PFSK-1 (cell line): ENCODE measurements around the gene RYK.

ENCODE experiments used
- FOXP2 ChIP-seq: optimal IDR thresholded peaks from 2 replicates; pipeline ENCODE3; 2011; ENCODE audit warnings: borderline replicate concordance, control low read depth, inconsistent platforms; ENCODE audit not compliant: insufficient read depth; ENCODE audit errors: extremely low read length, extremely low read depth
- POLR2AphosphoS5 ChIP-seq: IDR thresholded peaks from 2 replicates; pipeline ENCODE4 v1.6.1; 2012; ENCODE audit warnings: low read depth, mild to moderate bottlenecking, control low read depth, low read length, moderate library complexity
- SIN3A ChIP-seq: IDR thresholded peaks from 2 replicates; pipeline ENCODE4 v1.6.1; 2012; ENCODE audit warnings: mild to moderate bottlenecking, low read length, moderate library complexity, borderline replicate concordance; ENCODE audit not compliant: insufficient read depth
- TAF1 ChIP-seq: IDR thresholded peaks from 2 replicates; pipeline ENCODE4 v1.6.1; 2012; ENCODE audit warnings: low read length, control low read depth, borderline replicate concordance; ENCODE audit not compliant: insufficient read depth
- TF ChIP-seq, protein P1 (sequence below), 2 experiments: IDR thresholded peaks; 2 replicates each; pipeline versions ENCODE4 v1.6.1 to v1.8.0; 2011 to 2012; ENCODE audit warnings: low read depth in 2 of 2, low read length in 2 of 2, control low read depth in 1 of 2, inconsistent platforms in 1 of 2, mild to moderate bottlenecking in 1 of 2, moderate library complexity in 1 of 2; ENCODE audit not compliant: insufficient read depth in 1 of 2

The RYK gene

DNA sequence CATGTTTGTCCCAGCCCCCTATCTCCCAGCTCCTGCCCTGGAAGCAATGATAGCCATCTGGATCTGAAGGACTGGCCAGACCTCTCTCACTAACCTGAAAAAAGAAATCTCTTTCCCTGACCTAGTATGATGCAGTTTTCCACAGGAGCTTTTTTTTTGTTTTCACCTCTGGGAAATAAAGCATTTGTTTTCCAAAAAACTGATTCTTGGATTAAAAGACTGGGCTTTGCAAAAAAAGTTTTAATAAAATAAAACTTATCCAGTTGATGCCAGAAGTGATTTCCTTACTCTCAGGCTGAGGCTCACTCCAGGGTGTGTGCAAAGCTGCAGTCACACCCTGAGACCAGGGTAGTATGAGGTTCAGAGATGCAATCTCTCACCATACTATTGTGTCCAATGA is 104.0 kb downstream of the RYK start:
- no peak for TF ChIP-seq SIN3A
- no peak for TF ChIP-seq POLR2AphosphoS5
- TF ChIP-seq, protein P1, sequence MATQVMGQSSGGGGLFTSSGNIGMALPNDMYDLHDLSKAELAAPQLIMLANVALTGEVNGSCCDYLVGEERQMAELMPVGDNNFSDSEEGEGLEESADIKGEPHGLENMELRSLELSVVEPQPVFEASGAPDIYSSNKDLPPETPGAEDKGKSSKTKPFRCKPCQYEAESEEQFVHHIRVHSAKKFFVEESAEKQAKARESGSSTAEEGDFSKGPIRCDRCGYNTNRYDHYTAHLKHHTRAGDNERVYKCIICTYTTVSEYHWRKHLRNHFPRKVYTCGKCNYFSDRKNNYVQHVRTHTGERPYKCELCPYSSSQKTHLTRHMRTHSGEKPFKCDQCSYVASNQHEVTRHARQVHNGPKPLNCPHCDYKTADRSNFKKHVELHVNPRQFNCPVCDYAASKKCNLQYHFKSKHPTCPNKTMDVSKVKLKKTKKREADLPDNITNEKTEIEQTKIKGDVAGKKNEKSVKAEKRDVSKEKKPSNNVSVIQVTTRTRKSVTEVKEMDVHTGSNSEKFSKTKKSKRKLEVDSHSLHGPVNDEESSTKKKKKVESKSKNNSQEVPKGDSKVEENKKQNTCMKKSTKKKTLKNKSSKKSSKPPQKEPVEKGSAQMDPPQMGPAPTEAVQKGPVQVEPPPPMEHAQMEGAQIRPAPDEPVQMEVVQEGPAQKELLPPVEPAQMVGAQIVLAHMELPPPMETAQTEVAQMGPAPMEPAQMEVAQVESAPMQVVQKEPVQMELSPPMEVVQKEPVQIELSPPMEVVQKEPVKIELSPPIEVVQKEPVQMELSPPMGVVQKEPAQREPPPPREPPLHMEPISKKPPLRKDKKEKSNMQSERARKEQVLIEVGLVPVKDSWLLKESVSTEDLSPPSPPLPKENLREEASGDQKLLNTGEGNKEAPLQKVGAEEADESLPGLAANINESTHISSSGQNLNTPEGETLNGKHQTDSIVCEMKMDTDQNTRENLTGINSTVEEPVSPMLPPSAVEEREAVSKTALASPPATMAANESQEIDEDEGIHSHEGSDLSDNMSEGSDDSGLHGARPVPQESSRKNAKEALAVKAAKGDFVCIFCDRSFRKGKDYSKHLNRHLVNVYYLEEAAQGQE (IDR thresholded peaks at IDR 0.05; ENCODE audit: insufficient read depth in 1 of 2, low read depth in 2 of 2, low read length in 2 of 2) = no peak
- no peak for TF ChIP-seq FOXP2
- no peak for TF ChIP-seq TAF1

DNA sequence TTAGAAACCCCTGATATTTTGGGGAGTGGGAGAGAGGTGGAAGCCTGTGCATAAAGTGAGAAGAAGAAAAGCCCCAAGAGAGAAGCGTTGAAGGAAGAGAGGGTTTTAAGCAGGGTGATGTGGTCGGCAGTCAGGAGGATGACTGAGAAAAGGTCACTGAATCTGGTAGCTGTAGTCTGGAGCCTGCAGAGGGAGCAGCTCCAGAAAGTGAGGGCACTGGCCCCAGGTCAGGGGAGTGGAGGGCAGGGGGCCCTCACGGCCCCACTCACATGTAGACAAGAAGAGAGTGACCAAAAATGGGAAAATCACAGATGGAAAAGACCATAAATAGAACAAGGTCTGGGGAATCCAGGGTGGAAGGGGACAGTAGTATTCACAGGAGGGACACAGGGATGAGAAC is 105.5 kb downstream of the RYK start:
- TF ChIP-seq SIN3A (no peak), TAF1 (no peak), POLR2AphosphoS5 (no peak), FOXP2 (no peak)
- TF ChIP-seq, protein P1 (IDR thresholded peaks at IDR 0.05; ENCODE audit: insufficient read depth in 1 of 2, low read depth in 2 of 2, low read length in 2 of 2) = no peak

DNA sequence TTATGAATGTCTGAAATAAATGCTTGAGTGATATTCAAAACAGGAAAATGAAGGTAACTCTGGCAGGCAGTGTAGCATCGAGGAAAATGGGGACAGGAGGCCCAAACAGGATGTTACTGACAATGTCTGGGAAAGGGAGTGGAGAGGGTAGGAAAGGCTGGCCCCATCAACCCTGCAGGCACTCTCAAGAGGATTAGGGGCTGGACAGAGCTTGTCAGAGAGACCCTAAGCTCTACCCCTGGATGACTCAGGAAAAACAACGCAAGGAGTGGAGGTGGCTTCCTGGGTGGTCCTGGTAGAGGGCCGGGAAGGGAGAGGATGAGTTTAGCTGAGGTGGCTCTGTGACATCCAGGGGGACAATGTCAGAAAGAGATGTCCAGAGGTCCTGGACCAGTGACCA is 106.0 kb downstream of the RYK start:
- TF ChIP-seq POLR2AphosphoS5 (no peak), FOXP2 (no peak), SIN3A (no peak), TAF1 (no peak)
- TF ChIP-seq, protein P1 (IDR thresholded peaks at IDR 0.05; ENCODE audit: insufficient read depth in 1 of 2, low read depth in 2 of 2, low read length in 2 of 2) = no peak

DNA sequence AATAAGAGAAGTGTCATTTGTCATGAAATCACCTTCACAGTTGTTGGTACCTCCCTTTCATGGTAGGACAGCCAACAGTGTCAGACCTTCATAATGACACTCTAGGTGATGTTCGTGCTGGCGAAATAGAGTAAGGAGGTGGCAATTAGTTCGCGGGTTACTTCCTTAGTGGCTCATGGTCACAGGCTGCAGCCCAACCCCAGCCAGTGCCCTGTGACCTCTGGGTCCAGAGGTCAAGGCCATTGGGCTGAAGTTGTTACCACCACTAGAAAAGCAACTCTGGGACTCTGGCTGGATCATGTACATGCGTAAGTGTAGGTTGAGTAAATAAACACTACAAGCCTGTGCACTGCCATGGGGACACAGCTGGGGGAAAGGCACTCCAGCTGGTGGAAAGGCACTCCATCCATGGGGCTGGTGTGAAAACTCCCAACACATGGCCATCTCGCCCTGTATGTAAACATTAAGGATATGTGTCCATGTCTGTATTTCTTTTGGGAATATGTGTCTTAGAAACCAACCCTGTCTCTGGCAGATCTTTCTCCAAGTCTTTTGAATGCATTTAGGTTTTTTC is 106.7 kb downstream of the RYK start:
- TF ChIP-seq, protein P1 (IDR thresholded peaks at IDR 0.05; ENCODE audit: insufficient read depth in 1 of 2, low read depth in 2 of 2, low read length in 2 of 2) = no peak
- no peak for TF ChIP-seq FOXP2
- no peak for TF ChIP-seq TAF1
- TF ChIP-seq SIN3A = no peak
- no peak for TF ChIP-seq POLR2AphosphoS5

DNA sequence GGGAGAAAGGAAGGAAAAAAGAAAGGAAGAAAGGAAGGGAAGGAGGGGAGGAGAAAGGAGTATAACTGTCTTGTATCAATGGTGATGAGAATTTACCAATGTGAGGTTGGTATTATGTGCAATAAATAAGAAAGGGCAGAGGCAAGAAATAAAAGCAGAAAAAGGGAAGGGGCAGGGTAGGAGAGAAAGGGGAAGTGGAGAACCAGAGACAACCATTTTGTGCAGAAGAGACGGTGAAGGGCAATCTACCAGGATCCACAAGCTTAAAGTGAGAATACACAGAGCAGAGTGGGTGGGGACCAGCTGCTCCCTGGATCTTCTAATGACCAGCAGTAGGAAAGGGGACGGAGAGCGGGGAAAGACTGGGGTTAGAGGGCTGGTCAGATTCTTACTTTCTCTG is 114.1 kb downstream of the RYK start:
- TF ChIP-seq TAF1 (no peak), SIN3A (no peak), FOXP2 (no peak), POLR2AphosphoS5 (no peak)
- TF ChIP-seq, protein P1 (IDR thresholded peaks at IDR 0.05; ENCODE audit: insufficient read depth in 1 of 2, low read depth in 2 of 2, low read length in 2 of 2) = no peak
